Cardiac muscle cell (in vitro differentiated cells and primary cell): Measurements from ENCODE around the gene TRH. TPM values are rescaled to one million over a fixed set of nuclear protein-coding genes. Genes with fewer than 3 reads are reported as not detected.

Experiments
- DNase-seq, 2 donors: peaks; one replicate each; pipeline versions ENCODE4 v3.0.0 to v3.0.0-alpha.2; 2010 to 2017; ENCODE audit warnings: low read depth in 1 of 2, low spot score in 1 of 2
- H3K27ac ChIP-seq: fragments of 200-600 bp; sonication (generic); 2 replicates; pipeline ENCODE4 v1.5.1; 2016
- H3K27me3 ChIP-seq: fragments of 200-600 bp; sonication (generic); 2 replicates; pipeline ENCODE4 v1.6.0; 2016; ENCODE audit warnings: control low read depth
- H3K36me3 ChIP-seq: fragments of 200-600 bp; sonication (generic); 2 replicates; pipeline ENCODE4 v1.5.1; 2016; ENCODE audit warnings: control low read depth
- H3K4me1 ChIP-seq: fragments of 200-600 bp; sonication (generic); 2 replicates; pipeline ENCODE4 v1.8.1; 2017; ENCODE audit warnings: low read depth, mild to moderate bottlenecking, mixed run types
- H3K4me3 ChIP-seq: fragments of 200-600 bp; sonication (generic); 2 replicates; pipeline ENCODE4 v1.5.1; 2016; ENCODE audit warnings: mild to moderate bottlenecking
- H3K9me3 ChIP-seq: fragments of 200-600 bp; sonication (generic); 2 replicates; pipeline ENCODE4 v1.5.1; 2017; ENCODE audit warnings: low read depth, mild to moderate bottlenecking, control low read depth
- polyA plus RNA-seq: library from polyadenylated mRNA; unstranded; fragments of >200 nt; fragmentation: Nextera tagmentation; extraction: Ambion mirVana; gene quantifications from 2 replicates; pipeline ENCODE4 v1.2.1, GENCODE V29; 2016
- total RNA-seq: library from RNA; depleted of rRNA; stranded (reverse); fragments of >200 nt; gene quantifications from 2 replicates; pipeline ENCODE4 v1.2.3, GENCODE V29; 2016
- TF ChIP-seq, protein P1 (sequence below): IDR thresholded peaks from 2 replicates; pipeline ENCODE4 v1.5.1; 2012; ENCODE audit warnings: low read depth, mild to moderate bottlenecking, low read length

Gene TRH
- total and polyA plus RNA-seq, 2 experiments from 2014 or later = 111 to 113 TPM

DNA sequence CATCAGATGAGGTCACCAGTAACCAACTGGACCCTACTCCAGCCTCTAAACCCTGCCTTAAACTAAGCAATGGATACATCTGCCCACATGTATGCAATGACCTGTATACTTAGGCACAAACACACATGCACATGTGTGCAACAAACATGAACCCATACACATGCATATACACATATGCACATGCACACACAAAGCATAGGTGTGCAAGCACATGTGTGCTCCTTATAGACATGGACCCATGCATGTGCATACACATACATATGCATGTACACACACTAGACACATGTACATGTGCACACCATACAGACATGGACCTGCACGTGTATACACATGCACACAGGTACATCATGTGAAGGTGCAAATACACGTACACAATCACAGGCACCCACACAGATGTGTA is 8.6 kb upstream of the TRH start:
- TF ChIP-seq, protein P1, sequence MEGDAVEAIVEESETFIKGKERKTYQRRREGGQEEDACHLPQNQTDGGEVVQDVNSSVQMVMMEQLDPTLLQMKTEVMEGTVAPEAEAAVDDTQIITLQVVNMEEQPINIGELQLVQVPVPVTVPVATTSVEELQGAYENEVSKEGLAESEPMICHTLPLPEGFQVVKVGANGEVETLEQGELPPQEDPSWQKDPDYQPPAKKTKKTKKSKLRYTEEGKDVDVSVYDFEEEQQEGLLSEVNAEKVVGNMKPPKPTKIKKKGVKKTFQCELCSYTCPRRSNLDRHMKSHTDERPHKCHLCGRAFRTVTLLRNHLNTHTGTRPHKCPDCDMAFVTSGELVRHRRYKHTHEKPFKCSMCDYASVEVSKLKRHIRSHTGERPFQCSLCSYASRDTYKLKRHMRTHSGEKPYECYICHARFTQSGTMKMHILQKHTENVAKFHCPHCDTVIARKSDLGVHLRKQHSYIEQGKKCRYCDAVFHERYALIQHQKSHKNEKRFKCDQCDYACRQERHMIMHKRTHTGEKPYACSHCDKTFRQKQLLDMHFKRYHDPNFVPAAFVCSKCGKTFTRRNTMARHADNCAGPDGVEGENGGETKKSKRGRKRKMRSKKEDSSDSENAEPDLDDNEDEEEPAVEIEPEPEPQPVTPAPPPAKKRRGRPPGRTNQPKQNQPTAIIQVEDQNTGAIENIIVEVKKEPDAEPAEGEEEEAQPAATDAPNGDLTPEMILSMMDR = no peak
- H3K9me3 ChIP-seq = no peaks in the 10 kb centered on the region
- H3K27ac ChIP-seq = no peak overlapping the region
- H3K4me1 ChIP-seq = peaks cover 6% of the 10 kb centered on the region
- DNase-seq = no peak
- no peak overlapping the region for H3K4me3 ChIP-seq
- peaks cover 34% of the 10 kb centered on the region for H3K27me3 ChIP-seq
- H3K36me3 ChIP-seq = no peaks in the 10 kb centered on the region

DNA sequence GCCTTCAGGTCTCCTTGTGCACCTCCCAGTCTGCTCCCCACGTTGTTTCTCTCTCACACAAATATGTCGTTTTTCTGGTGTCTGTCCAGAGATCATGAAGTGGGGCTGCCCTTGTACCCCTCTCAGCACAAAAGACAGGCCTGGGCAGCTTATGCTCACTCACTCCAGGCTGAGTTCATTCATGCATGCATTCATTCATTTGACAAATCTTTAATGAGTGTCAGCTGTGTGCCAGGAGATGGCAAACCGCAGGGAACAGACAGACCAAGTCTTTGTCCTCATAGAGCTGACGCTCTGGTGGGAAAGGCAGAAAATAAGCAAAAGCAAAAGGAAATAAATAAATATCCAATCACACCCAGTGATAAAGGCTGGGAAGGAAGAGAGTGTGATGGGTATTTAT is 7.6 kb upstream of the TRH start:
- Histone ChIP-seq H3K27ac (no peak overlapping the region), H3K4me3 (no peak overlapping the region), H3K9me3 (no peaks in the 10 kb centered on the region), H3K36me3 (no peaks in the 10 kb centered on the region), H3K27me3 (peaks cover 34% of the 10 kb centered on the region), H3K4me1 (peaks cover 10% of the 10 kb centered on the region)
- TF ChIP-seq, protein P1 = no peak
- no peak for DNase-seq

DNA sequence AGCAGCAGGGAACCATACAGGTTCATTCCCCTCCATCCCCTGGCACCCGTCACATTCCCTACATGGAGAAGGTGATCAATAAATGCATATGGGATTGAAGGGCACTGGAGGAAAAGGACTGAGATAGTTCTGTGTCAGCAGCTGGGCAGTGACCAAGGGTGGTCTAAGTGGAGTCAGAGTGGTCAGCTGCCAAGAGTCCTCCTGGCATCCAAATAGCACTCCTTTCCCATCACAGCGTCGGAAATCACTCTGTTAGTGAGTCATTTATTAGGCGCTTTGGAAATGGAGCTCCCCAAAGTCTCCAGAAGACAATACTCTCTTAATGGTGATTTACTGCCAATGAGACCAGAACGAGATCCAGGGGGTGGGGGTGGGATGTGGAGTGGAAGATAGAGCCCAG is 6.8 kb upstream of the TRH start:
- Histone ChIP-seq H3K27ac (no peak overlapping the region), H3K36me3 (no peaks in the 10 kb centered on the region), H3K9me3 (no peaks in the 10 kb centered on the region), H3K4me3 (no peak overlapping the region), H3K27me3 (peaks cover 42% of the 10 kb centered on the region), H3K4me1 (peaks cover 10% of the 10 kb centered on the region)
- TF ChIP-seq, protein P1 = no peak
- DNase-seq = no peak

DNA sequence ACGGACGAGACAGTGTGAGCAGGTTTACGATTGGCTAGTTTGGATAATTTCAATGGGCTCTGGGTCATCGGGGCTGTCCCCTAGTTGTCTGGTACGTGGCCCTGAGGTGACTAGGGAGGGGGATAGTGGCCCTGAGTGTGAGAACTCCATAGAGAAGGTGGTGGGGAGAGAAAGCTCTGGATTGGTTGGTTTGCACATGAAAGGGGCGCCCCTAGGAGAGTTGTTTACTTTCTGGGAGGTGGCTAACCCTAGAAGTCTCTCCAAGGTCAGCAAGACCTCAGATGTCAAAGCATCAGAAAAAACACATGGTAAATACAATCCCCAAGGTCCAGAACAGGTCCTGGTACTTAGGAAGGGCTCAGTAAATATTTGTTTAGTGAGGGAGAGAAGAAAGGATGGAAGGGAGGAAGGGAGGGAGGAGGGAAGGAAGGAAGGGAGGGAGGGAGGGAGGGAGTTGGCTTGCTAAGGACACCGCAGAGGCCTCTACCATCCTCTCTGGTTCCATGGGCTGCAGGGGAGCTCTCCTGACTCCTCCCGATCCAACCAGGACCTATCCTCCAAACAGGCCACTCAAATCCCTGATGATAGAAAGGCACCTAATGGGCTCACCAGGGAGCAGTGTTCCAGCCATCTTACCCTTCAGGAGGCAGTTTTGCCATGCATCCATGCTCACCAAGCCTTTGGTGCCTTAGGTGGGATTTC is 3.0 kb upstream of the TRH start:
- H3K4me3 ChIP-seq = no peak overlapping the region
- no peak for DNase-seq
- no peaks in the 10 kb centered on the region for H3K9me3 ChIP-seq
- no peaks in the 10 kb centered on the region for H3K36me3 ChIP-seq
- no peak overlapping the region for H3K27ac ChIP-seq
- peaks cover 16% of the 10 kb centered on the region for H3K4me1 ChIP-seq
- H3K27me3 ChIP-seq = peaks cover 77% of the 10 kb centered on the region
- TF ChIP-seq, protein P1 = no peak

DNA sequence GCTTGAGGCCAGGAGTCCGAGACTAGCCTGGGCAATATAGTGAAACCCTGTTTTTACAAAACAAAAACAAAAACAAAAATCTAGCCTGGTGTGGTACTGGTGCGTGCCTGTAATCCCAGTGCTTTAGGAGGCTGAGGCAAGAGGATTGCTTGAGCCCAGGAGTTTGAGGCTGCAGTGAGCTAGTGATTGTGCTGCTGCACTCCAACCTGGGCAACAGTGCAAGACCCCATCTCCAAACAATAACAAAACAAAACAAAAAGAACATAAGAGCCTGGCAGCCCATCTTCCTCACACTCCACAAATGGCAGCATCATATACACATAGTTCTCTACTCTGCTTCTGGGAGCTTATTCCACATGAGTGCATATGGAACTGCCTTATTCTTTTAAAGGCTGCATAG is 2.2 kb upstream of the TRH start:
- no peak for DNase-seq
- Histone ChIP-seq H3K36me3 (no peaks in the 10 kb centered on the region), H3K4me1 (peaks cover 23% of the 10 kb centered on the region), H3K27ac (no peak overlapping the region), H3K4me3 (no peak overlapping the region), H3K27me3 (peaks cover 76% of the 10 kb centered on the region), H3K9me3 (no peaks in the 10 kb centered on the region)
- TF ChIP-seq, protein P1 = no peak
